Measurements from ENCODE around the gene ZNF366. TPM values are rescaled to one million over a fixed set of nuclear protein-coding genes. Genes with fewer than 3 reads are reported as not detected.

ZNF366 gene
- total RNA-seq, 2 donors from 2014 or later, result 0.92 to 1.0 TPM

DNA sequence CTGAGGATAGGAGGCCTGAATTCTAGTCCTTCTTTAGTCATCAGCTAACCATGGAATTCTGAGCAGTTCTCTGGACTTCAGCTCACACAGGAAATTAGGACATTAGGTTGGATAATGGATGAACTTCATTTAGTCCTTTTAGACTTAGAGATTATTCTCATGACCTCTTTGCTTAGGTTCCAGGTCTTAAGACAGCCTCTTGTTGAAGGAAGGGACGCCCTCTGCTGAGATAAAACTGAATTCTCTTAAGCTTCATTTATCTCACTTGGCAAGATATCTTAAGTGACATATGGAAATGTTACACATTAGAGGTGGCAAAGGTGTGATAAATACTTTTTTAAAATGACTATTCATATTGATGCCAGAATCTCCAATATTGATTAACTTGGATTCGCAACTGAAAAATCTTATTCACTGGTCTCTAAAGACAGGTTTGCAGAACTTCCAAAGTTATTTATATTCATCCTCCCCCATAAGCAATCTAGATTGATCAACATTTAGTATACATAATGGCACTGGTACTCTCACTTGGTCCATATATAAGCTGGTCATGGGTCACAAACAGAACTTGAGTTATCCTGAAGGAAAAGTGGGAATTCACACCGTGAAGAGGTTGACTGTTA is 16.9 kb upstream of the ZNF366 start:
- ATAC-seq, result peak; percentile 88
- DNase-seq, result no peak
- intact Hi-C loops (cut with DNase I, micrococcal nuclease), result loop anchor here (5.0 to 10.0 kb wide), 2 partner anchors 149 to 157 kb away; no protein-coding TSS in a partner anchor

DNA sequence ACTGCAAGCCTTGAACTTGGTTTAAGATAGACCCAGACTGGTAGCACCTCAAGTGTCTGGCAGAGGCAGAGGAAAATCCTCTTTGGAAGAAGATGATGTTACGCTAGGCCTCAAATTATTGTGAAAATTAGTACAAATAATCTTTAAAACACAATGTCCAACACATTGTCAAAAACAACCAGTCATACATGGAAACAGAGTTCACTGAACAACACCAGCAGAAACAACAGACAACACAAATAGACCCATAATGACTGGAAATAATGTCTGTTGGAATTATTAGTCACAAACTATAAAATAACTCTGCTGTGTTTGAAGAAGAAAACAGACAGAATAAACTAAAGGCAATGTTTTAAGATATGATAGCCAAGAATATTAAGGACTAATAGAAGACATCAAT is 15.4 kb upstream of the ZNF366 start:
- intact Hi-C loops (cut with DNase I, micrococcal nuclease), result loop anchor here (5.0 to 10.0 kb wide), 2 partner anchors 148 to 155 kb away; no protein-coding TSS in a partner anchor
- DNase-seq, result no peak
- no peak for ATAC-seq

DNA sequence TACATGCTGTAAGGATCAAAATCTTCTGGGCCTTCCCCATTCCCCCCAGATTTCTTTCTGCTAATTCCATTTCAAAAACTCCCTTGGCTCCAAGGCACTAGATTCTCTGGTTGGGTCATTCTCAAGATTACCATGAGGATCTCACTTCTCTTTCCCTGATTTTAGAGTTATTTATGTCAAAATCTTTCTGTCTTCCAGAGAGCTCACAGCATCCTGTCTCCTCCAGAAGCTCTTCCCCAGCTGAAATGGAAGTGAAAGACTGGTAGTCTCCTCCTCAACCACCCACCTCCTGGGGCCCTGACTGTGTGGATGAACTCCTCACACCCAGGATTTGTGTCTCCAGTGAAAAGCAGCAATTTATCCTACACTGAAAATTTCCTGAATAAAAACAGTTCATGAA is 11.9 kb upstream of the ZNF366 start:
- DNase-seq (no peak), ATAC-seq (no peak)
- intact Hi-C loops (cut with DNase I, micrococcal nuclease), result no loop called here

DNA sequence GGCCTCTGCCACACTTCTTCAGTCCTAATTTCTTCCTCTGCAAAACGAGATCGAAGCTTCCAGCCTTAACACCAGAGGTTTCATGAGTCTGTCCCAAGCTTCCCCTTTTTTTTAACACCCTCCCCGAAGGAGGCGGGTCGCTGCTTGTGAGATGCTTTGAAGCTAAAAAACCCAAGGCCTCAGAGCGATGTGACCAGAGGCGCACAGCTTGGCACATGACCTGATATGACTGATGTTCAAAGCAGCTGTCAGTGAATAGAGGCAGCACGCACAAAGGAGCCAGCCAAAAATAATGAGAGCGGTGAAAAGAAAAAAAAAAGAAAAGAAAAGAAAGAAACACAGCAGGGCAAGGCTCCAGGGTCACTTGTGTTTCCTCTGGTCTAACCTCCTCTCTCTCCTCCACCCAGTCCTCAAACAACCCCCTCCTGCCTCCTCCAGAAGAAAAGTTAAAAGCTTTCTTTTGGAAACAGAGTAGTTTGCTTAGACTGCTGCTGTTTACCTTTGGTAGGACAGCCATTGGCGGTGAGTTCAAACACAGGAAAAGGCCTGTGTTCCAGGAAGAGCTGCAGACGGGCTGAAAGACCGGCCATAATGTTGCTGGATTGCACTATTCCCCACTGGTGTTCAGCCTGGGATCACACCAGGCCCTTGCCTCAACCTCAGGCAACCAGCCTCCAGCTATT is 10.9 kb upstream of the ZNF366 start:
- peak; percentile 89 for ATAC-seq
- DNase-seq, result peak; percentile 29 to 49
- intact Hi-C loops (cut with DNase I, micrococcal nuclease), result no loop called here

DNA sequence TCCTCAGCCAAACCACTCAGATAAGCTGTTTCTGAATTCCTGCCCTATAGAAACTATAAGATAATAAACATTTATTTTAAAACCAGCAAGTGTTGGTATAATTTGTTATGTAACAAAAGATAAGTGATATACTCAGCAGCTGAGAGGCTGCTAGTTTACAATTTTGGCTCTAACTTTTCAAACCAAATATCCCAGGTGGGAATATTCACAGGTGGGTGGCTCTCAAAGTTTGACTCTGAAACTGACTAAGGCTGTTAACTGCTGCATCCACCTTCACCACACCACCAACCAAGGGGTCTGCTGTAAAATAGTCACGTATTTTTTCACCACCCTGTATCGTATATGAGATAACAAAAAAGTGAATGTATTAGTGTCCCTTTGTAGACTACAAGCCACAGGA is 9.7 kb upstream of the ZNF366 start:
- intact Hi-C loops (cut with DNase I, micrococcal nuclease), result no loop called here
- ATAC-seq, result no peak
- no peak for DNase-seq

DNA sequence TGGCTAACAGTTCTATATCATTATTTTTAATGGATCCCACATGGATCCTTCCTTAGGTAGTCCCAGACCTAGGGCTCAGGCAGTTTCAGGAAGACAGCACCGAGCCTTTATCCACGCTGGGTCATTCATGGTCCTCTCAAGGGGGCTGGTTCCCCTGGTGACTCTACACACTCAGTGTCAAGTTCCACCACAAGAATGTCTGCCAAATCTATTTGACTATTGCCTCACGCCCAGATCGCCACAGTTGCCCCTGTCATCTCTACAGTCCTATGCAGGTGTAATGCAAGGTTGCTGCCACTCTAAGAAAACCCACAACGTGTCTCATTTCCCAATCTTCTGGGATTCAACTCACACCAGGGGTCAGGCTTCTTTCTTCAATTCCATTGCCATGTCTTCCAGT is 8.0 kb upstream of the ZNF366 start:
- ATAC-seq, result no peak
- DNase-seq, result no peak

DNA sequence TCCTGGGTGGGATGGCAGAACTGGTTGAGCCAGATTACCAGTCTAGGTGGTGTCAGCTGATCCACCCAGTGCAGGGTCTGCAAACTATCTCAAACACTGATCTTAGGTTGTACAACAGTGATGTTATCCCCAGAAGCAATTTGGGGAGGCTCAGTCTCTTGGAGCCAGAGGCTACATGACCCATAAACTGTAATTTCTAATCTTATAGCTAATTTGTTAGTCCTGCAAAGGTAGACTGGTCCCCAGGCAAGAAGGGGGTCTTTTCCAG is 5.3 kb upstream of the ZNF366 start:
- DNase-seq (no peak), ATAC-seq (no peak)
- intact Hi-C loops (cut with DNase I, micrococcal nuclease), result no loop called here

More for the DNA sequence above, 8.0 kb upstream of the ZNF366 start:
- intact Hi-C loops (cut with DNase I, micrococcal nuclease), result no loop called here

DNA sequence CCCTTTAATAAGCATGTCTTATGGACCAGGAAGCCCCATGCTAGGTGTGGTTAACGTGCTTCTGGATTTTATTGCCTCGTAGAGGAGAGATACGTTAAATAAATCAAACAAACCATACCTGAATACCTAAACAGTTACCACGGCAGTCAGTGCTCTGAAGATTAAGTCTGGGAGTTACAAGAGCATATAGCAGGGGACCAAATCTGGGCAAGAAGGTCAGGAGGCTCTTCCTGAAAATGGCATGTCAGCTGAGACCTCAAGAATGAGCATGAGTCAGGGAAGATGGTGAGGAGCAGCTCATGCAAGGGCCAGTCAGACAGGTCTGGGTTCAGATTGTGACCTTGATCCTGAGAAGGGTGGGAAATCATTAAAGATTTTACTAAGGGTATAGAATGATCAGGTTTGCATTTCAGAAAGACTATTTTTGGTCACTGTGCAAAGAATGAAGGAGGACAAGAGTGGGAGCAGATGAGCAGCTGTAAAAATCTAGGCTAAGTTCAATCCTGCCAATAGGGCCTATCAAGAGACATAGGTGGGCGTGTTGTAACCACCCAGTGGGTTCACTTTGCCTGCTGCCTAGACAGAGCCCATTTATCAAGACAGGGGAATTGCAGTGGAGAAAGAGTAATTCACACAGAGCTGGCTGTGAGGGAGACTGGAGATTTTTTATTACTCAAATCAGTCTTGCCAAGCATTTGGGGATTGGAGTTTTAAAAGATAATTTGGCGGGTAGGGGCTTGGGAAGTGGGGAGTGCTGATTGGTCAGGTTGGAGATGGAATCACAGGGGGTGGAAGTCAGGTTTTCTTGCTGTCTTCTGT is 4.8 kb upstream of the ZNF366 start:
- intact Hi-C loops (cut with DNase I, micrococcal nuclease), result no loop called here
- peak; percentile 96 for ATAC-seq
- DNase-seq, result no peak

DNA sequence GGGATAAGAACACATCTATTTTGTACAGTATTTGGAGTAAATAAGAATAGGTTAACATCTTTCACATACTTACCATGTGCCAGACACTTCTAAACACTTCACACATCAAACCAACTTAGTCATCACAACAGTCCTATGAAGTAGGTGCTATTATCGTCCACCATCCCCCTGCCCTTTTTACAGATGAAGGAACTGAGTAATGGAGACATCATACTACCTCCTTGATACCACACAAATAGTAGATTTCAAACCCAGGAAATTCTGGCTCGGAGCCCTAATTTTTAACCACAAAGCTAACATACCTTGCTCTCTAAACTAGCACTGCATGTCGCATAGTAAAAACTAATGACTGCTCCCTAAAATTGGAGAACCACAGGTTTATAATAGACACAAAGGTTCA is 4.2 kb upstream of the ZNF366 start:
- intact Hi-C loops (cut with DNase I, micrococcal nuclease), result no loop called here
- DNase-seq (no peak), ATAC-seq (no peak)

DNA sequence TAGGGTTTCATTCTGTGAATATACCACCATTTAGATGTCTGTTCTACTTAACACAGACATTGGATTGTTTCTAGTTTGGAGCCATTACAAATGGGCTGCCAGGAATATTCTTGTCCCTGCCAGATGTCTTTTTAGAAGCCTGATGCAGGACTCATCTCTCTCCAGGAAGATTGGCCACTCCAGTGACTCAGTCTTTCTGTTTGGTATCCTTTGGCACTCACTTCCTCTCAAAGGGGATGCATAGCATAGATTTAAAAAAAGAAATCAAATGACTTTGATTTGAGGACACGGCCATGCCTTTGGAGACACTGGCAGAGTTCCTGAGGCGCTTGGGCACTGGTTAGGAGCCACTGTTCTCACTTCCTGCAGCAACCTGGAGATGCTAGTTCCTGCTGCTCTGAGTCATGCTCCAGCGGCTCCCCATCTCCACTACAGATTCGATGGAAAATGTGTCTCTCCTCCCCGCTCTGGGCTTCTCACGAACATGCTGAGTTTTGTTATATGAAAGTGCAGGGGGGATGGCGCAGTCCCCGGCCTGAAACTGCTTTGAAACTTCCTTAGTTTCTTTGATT is 3.5 kb upstream of the ZNF366 start:
- intact Hi-C loops (cut with DNase I, micrococcal nuclease), result no loop called here
- ATAC-seq (no peak), DNase-seq (peak in 1 of 2 donors; percentile 38)

DNA sequence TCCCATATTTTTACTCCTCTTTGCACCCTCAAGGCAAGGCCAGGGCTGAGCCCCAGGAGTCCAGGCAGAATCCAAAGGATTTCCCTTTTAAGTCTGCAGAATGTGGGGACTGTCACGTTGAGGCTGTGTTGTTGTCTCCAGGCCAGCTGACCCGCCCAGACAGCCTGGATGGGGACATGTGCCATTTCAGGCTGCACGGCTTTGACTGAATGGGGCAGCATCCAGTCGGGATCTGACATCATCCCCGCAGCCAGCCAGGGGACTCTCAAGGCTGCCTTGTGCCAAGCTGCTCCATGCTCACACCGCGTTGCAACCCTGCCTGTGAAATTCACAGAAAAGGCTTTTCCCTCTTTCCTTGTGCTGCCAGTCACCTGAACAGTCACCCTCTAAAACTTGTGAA is 2.2 kb upstream of the ZNF366 start:
- intact Hi-C loops (cut with DNase I, micrococcal nuclease), result no loop called here
- no peak for DNase-seq
- no peak for ATAC-seq

DNA sequence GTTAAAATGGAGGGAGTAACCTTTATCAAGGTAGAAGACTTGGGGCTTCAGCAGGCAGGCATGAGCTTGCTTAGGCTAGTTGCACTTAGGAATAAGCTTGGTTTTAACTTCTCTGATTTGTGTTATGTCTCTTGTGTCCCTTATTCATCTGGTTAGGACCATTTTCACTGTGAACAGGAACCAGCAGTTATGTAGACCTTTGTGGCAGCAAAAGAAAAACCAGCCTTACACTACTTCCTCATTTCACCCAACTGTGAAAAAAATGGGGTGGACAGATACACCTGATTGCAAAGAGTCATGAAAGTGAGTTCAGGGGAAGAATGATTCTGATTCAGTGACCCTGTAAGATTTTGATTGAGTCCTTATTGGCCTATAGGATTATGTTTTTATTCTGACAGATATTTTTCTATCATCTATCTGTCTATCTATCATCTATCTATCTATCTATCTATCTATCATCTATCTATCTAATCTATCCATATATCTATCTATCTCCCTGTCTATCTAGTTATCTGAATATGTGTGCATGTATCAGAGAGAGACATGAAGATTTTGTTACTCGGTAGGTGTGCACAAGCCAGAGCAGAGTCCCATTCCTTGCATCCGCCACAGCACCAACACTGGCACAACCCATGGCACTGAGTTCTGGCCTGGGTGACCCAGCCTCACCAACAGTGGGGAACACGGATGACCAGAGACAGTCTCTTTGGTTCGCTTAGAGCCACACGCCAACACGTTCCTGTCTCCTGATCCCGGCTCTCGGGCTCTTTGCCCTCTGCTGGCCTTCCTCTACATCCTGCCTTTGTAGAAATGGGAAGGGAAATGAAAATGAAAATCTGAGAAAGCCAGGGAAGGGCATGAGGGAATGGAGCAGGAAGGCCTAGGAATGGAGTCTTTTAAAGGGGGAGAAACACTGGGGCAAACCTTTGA is 1.3 kb upstream of the ZNF366 start:
- ATAC-seq, result no peak
- intact Hi-C loops (cut with DNase I, micrococcal nuclease), result no loop called here
- no peak for DNase-seq

DNA sequence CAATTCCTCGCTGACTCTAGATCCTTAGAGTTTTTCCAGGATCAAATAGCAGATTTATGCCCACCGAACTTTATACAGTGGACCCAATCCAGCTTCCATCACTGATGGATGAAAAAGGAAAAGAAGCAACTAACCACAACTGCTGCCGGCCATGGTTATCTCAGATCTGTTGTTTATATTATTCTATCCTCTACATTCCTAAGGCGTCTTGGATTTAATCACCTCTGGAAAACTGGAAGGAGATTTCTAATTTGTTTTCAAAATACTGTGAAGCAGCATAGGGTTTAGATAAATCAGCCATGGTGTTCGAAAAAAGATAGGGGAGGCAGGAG is 663 bp upstream of the ZNF366 start:
- intact Hi-C loops (cut with DNase I, micrococcal nuclease), result no loop called here
- DNase-seq (no peak), ATAC-seq (no peak)

DNA sequence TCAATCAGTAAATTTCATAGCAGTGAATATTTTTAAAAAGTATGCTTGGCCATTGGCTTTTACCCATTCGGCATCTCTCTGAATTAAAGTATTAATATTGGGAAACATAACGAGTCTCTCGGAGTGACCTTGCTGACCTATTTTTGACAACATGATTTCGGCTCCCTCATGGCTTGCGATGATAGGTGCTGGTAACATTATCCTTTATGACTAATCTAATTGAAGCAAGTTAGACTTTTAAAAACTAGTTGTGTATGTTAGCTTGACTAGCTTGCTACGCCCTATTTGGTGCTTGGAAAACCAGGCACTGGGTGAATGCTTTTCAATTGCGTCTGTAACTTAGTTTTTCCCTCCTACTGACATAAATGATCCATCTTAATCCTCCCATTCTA is 1.1 kb downstream of the ZNF366 start:
- no peak for ATAC-seq
- intact Hi-C loops (cut with DNase I, micrococcal nuclease), result no loop called here
- no peak for DNase-seq

DNA sequence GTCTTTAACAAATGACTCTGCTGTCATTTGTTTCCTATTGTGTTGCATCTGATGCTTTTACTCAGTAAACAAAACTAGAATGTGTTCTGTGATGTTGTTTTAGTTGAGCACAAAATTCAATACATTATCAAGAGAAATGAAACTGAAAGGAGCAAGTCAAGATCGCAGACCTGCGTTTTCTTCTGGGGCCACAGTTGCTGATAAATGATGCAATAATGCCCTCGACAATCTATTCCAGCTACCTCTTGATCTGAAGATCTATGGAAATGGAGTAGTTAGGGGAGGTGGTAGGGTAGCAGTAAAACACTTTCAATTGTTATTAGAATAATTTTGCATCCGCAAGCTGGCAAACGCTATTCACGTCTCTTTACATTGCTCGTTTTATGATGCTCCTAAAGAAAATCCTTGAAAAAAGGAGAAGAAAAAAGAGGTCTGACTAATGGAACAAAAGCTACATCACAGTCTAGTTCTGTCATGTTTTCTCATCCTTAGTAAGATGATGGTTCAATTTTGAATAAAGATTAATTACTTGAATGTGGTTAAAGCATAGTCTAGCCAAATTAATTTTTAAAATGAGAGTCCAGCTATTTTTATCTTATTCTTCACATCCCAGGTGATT is 1.6 kb downstream of the ZNF366 start:
- intact Hi-C loops (cut with DNase I, micrococcal nuclease), result no loop called here
- no peak for ATAC-seq

DNA sequence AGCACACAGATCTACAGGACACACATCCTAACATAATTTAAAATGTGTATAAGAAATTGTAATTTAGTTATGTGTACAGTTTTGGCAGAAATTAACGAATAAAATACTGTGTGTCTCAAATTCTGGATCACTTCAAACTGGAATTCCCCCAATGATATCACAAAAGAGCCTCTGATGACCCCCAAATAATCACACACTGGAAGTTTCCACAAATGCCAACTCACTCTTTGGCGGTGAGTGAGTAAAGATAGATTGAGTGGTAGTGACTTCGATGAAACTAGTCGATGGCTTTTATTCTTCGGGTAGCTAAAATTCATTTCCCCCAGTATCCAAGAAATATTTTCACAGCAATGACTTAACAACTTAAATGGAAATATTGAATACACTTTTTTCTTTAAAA is 2.2 kb downstream of the ZNF366 start:
- DNase-seq (no peak), ATAC-seq (no peak)
- intact Hi-C loops (cut with DNase I, micrococcal nuclease), result no loop called here

More for the DNA sequence above, 1.6 kb downstream of the ZNF366 start:
- DNase-seq, result no peak

DNA sequence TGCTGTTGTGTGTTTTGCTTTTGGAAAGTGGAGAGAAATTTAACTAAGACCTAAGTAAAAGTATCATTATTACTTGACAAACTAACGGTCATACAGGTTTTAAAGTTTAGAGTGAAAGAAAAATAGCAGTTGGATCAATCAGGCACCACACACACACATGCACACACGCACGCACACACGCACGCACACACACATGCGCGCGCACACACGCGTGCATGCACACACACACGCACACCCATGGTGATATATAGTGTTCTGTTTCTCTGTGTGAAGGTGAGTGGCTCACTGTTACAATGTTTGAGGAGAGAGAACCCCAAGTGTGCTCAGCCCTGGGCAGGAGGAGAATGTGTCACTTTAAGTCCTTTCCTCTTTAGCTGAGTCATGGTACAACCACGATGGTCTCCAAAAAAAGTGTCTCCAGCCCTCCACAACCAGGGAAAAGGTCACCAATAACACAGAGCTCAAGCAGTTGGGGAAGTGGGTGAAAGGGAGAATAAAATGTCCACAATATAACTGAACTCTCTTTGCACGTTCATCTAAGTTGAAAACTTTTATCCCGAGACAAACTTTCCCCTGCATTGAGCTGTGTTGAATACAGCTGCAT is 3.2 kb downstream of the ZNF366 start:
- no peak for DNase-seq

DNA sequence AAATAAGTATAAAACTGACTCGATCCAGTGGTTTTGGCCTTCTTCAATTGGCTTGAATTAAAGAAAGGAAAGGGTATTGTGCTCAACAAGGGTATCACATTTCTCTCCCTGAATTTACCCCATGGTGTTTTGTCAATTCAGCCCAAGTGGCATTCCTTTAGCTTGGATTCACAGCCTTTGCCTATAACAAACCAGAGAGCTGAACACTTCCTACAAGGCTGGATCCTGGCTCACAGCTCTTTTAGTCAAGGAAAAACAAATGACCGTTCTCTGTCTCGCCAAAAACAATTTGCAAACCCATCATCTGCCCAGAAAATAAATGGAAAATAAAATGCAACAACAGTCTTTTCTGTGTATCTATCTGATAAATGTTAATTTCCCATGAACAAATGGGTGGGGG is 5.7 kb downstream of the ZNF366 start:
- ATAC-seq, result no peak
- intact Hi-C loops (cut with DNase I, micrococcal nuclease), result no loop called here
- DNase-seq, result no peak

More for the DNA sequence above, 3.2 kb downstream of the ZNF366 start:
- intact Hi-C loops (cut with DNase I, micrococcal nuclease), result no loop called here
- no peak for ATAC-seq

All from left colon (tissue), 2 donors.